SJCRH30 (cell line): ENCODE results near the gene MACROH2A1. TPM values are rescaled to one million over a fixed set of nuclear protein-coding genes. Genes with fewer than 3 reads are reported as not detected.

Experiments
- DNase-seq, 2 experiments: peaks; one replicate each; pipeline ENCODE4 v3.0.0-alpha.2; 2015 to 2020
- H3K27ac ChIP-seq: fragments of 250-450 bp; sonication (Bioruptor Pico); 2 replicates; pipeline ENCODE4 v1.5.1; 2020; ENCODE audit warnings: mild to moderate bottlenecking, moderate library complexity
- H3K27me3 ChIP-seq: fragments of 250-450 bp; sonication (Bioruptor Pico); 2 replicates; pipeline ENCODE4 v1.5.1; 2020; ENCODE audit warnings: mild to moderate bottlenecking, moderate library complexity
- H3K36me3 ChIP-seq: fragments of 250-450 bp; sonication (Bioruptor Pico); 2 replicates; pipeline ENCODE4 v1.5.1; 2020; ENCODE audit warnings: mild to moderate bottlenecking, moderate library complexity
- H3K4me1 ChIP-seq: fragments of 250-450 bp; sonication (Bioruptor Pico); 2 replicates; pipeline ENCODE4 v1.5.1; 2020; ENCODE audit warnings: mild to moderate bottlenecking, moderate library complexity
- H3K4me3 ChIP-seq: fragments of 250-450 bp; sonication (Bioruptor Pico); 2 replicates; pipeline ENCODE4 v1.5.1; 2020; ENCODE audit warnings: mild to moderate bottlenecking, moderate library complexity
- H3K9me3 ChIP-seq: fragments of 250-450 bp; sonication (Bioruptor Pico); replicated peaks from 2 replicates; pipeline ENCODE4 v1.5.1; 2020; ENCODE audit warnings: mild to moderate bottlenecking, moderate library complexity
- total RNA-seq: library from RNA; depleted of rRNA; stranded (reverse); fragments of >200 nt; shearing (Covaris generic); gene quantifications from 2 replicates; pipeline ENCODE4 v1.2.3, GENCODE V29; 2014

Gene MACROH2A1
- total RNA-seq, 1 experiment from 2014 or later: 248 TPM

DNA sequence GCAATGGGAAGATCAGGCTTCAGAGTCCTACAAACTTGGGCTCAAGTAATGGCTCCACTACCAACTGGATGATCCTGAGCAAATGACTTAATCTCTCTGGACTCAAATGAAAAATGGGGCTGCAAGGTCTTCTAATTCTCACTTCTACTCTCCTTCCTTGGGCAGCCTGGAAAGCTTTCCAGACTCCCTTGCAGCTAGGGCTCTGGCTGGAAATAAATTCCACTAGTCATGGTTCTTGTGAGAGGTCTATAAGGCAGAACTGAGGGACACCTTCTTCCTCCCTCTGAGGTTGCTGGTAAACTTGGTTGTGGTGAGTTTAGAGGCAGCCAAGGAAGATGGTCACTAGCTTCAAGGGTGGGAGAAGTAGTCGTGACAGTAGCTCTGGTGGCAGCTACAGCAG lies 29.6 kb upstream of the MACROH2A1 start:
- Histone ChIP-seq H3K4me1 (no peaks in the 10 kb centered on the region), H3K36me3 (no peaks in the 10 kb centered on the region), H3K9me3 (no peaks in the 10 kb centered on the region), H3K27me3 (no peaks in the 10 kb centered on the region), H3K27ac (no peak overlapping the region), H3K4me3 (no peak overlapping the region)
- DNase-seq: no peak

DNA sequence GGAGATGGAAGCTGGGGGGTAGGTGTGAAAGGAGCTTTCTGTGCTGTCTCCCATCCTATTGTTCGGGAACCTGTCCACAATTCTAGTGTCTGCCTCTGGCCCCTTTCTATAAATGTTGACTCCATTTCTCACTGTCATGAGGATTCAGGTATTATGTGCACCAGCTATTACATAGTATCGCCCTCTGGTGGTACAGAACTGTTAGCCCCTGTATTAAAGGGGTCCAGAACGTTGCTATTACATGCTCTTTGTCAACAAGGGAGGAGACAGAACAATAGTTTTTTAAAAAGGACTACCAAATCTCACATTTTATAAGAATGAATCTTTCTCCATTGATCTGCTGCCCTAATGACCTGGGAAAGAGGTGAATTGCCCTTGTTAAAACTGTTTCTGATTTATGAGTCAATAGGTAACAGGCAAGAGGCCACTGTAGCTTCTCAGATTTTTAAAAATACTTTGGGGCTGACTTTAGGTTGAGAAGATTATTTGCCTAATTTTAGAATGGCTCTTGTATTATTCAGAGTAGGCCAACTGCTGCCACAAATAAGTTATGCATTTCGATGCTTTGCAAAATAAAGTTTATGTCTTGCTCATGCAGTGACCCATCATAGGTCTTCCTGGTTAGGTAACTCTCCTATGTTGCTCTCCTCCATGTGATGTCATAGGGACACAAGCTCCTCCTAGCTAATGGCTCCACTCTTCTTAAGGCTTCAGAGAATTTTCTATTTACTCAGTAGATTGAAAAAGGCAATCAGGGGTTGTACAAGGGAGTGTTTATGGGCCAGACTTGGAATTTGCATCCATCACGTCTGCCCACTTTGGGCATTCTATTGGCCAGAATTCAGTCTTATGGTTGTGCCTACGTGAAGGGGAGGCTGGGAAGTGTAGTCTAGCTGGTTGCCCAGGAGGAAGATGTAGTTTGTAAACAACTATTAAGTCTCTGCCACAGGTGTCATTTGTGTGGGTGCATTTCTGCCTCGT lies 27.4 kb upstream of the MACROH2A1 start:
- no peaks in the 10 kb centered on the region for H3K9me3 ChIP-seq
- no peaks in the 10 kb centered on the region for H3K36me3 ChIP-seq
- H3K4me1 ChIP-seq: no peaks in the 10 kb centered on the region
- H3K27ac ChIP-seq: no peak overlapping the region
- peak; percentile 43 to 77 for DNase-seq
- H3K4me3 ChIP-seq: no peak overlapping the region
- H3K27me3 ChIP-seq: no peaks in the 10 kb centered on the region

DNA sequence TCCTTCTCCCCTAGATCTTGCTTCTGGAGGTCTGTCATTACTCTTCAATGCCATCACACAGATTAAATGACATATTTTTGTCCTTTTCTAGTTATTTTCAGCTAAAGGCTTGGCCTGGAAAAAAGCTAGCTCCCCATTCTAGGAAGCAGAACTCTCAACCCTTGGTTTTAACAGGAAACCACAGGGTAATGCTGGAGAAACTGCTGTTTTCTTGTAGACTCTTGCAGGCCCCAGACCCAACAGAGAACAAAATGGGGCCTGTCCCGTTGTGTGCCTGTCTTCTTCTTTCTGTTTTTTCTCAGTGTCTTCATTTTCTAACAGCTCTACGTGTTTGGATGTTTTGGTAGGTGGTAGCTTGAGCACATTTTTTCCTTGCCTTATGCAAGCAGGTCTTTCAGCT lies 26.6 kb upstream of the MACROH2A1 start:
- no peaks in the 10 kb centered on the region for H3K36me3 ChIP-seq
- H3K4me1 ChIP-seq: no peaks in the 10 kb centered on the region
- no peak overlapping the region for H3K27ac ChIP-seq
- H3K27me3 ChIP-seq: no peaks in the 10 kb centered on the region
- no peaks in the 10 kb centered on the region for H3K9me3 ChIP-seq
- no peak for DNase-seq
- H3K4me3 ChIP-seq: no peak overlapping the region

DNA sequence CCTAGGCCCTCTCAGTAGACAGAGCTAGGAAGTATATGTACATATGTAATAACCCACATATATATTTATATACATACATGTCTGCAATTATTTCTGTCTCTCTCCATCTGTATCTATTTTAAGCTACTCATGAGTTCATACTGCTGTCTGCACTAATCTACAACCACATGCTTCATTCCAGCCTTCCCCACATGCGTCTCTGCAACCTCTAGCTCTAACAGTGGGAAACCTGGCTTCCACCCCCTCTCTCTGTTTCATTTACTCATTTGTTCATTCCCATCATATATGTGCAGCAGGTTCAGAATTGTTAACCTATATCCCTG lies 24.8 kb upstream of the MACROH2A1 start:
- Histone ChIP-seq H3K27ac (no peak overlapping the region), H3K9me3 (no peaks in the 10 kb centered on the region), H3K4me1 (no peaks in the 10 kb centered on the region), H3K4me3 (no peak overlapping the region), H3K27me3 (no peaks in the 10 kb centered on the region), H3K36me3 (no peaks in the 10 kb centered on the region)
- no peak for DNase-seq

DNA sequence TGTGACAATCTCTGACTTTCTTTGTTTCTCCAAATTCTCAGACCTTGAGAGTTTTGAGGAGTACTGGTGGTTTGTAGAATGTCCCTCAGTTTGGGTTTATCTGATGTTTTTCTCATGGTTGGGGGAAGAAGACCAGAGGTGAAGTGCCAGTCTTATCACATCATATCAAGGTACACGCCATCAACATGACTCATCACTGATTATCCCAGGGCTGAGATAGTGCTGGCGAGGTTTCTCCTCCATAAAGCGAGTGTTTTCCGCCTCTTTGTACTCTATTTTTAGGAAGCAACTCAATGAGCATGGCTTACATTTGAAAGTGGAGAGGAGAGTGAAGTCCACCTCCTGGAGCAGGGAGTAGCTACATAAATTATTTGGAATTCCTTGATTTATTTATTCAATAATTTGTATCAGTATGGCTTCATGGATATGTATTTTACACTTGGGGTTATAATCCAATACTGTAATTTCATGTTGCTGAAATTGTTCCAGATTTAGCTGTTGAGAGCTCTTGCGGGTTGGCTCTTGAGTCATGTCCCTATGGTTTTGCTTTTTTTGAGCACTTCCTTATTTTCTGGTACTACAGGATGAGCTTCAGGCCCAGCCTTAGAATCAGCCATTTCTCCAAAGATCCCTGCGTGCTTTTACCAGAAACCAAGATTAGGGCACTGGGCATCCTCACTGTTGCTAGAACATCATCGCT lies 24.3 kb upstream of the MACROH2A1 start:
- H3K36me3 ChIP-seq: no peaks in the 10 kb centered on the region
- DNase-seq: no peak
- no peaks in the 10 kb centered on the region for H3K27me3 ChIP-seq
- no peak overlapping the region for H3K27ac ChIP-seq
- H3K9me3 ChIP-seq: no peaks in the 10 kb centered on the region
- H3K4me1 ChIP-seq: no peaks in the 10 kb centered on the region
- no peak overlapping the region for H3K4me3 ChIP-seq

DNA sequence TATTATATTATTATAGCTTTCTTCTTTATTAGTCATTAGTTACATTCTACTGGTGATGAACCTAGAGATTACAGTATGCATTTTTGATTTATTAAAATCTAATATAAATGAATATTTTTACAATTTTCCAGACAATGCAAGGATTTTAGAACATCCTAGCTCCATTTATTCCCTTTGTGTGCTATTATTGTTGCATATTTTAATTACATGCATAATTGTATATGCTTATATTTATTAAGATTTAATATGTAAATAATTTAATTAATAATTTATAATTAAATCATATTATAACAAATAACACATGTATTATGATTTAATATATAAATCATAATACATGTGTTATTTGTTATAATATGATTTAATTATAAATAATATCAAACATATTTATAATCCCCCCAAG lies 23.4 kb upstream of the MACROH2A1 start:
- H3K9me3 ChIP-seq: no peaks in the 10 kb centered on the region
- no peak for DNase-seq
- no peak overlapping the region for H3K27ac ChIP-seq
- no peaks in the 10 kb centered on the region for H3K4me1 ChIP-seq
- H3K36me3 ChIP-seq: no peaks in the 10 kb centered on the region
- H3K27me3 ChIP-seq: no peaks in the 10 kb centered on the region
- H3K4me3 ChIP-seq: no peak overlapping the region

DNA sequence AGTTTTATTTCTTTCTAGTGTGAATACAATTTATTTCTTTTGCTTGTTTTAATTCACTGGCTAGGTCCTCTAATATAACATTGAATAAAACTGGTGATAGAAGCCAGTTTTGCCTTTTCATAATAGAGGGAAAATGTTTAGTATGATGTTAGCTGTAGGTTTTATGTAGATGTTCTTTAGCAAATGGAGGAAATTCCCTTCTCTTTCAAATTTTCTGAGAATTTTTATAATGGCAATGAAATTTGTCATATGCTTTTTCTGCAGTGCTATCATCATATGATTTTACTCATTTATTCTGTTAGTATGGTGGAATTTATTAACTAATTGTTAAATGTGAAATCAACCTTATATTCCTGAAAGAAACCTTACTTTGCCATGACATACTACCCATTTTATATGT lies 18.1 kb upstream of the MACROH2A1 start:
- no peaks in the 10 kb centered on the region for H3K9me3 ChIP-seq
- DNase-seq: no peak
- H3K27me3 ChIP-seq: no peaks in the 10 kb centered on the region

DNA sequence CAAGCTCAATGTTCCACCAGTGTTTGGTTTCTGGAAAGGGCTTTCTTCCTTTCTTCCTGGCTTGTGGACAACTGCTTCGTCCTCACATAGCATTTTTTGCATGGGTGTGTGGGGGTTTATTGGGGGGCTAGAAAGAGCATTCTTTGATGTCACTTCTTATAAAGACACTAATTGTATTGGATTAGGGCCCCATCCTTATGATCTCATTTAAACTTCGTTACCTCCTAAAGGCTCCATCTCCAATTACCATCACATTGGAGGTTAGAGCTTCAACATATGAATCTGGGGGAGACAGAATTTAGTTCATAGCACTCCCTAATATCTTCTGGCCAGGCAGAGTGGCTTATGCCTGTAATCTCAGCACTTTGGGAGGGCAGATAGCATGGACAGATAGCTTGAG lies 6.1 kb upstream of the MACROH2A1 start:
- Histone ChIP-seq H3K4me1 (no peaks in the 10 kb centered on the region), H3K4me3 (no peak overlapping the region), H3K36me3 (no peaks in the 10 kb centered on the region), H3K27ac (no peak overlapping the region), H3K9me3 (peaks cover 4% of the 10 kb centered on the region; the same call in 1 of the 2 replicates), H3K27me3 (no peaks in the 10 kb centered on the region)
- no peak for DNase-seq

More for the DNA sequence above, 18.1 kb upstream of the MACROH2A1 start:
- H3K36me3 ChIP-seq: no peaks in the 10 kb centered on the region
- H3K27ac ChIP-seq: no peak overlapping the region
- no peak overlapping the region for H3K4me3 ChIP-seq
- no peaks in the 10 kb centered on the region for H3K4me1 ChIP-seq

DNA sequence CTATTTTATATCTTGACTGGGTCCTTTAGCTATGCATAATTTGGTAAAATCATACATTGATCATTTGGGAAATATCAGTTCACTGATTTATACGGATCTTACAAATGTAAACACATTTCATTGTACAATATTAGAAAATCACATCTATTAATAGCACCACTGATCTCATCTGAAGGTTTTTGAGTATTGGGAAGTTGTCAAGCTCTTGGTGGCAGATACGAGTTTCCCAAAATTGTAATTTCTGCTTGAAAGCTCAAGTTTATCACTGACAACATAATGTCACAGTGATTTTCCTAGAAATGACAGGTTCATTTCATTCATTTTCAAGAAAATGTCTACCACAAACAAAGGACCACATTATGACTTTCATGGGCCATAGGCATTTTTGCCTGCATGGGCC lies 3.0 kb upstream of the MACROH2A1 start:
- Histone ChIP-seq H3K4me1 (peaks cover 11% of the 10 kb centered on the region), H3K27me3 (no peaks in the 10 kb centered on the region), H3K27ac (no peak overlapping the region), H3K36me3 (no peaks in the 10 kb centered on the region), H3K9me3 (peaks cover 4% of the 10 kb centered on the region; the same call in 1 of the 2 replicates), H3K4me3 (no peak overlapping the region)
- no peak for DNase-seq

DNA sequence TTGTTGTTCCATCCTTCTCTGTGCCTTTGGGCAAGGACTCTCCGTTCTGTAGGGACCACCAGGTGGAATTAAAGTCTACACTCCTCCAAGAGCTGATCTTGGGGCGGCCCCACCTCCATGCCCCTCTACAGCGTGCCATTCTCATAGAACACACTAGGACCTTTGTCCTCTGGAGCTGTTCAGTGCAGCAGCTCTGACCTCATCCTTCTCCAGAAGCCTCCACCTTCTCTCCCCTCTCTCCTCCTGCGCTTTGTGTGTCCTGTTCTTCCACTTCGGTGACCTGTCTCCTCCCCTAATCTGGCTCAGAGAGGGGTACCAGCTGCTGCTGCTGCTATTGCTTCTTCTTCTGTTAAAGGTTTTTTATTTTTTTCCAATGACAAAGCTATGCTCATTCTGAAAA lies 1.8 kb upstream of the MACROH2A1 start:
- DNase-seq: peak in 1 of 2 experiments; percentile 29
- peaks cover 4% of the 10 kb centered on the region; the same call in 1 of the 2 replicates for H3K9me3 ChIP-seq
- H3K4me3 ChIP-seq: no peak overlapping the region
- H3K36me3 ChIP-seq: no peaks in the 10 kb centered on the region
- H3K4me1 ChIP-seq: peaks cover 11% of the 10 kb centered on the region
- no peaks in the 10 kb centered on the region for H3K27me3 ChIP-seq
- no peak overlapping the region for H3K27ac ChIP-seq

DNA sequence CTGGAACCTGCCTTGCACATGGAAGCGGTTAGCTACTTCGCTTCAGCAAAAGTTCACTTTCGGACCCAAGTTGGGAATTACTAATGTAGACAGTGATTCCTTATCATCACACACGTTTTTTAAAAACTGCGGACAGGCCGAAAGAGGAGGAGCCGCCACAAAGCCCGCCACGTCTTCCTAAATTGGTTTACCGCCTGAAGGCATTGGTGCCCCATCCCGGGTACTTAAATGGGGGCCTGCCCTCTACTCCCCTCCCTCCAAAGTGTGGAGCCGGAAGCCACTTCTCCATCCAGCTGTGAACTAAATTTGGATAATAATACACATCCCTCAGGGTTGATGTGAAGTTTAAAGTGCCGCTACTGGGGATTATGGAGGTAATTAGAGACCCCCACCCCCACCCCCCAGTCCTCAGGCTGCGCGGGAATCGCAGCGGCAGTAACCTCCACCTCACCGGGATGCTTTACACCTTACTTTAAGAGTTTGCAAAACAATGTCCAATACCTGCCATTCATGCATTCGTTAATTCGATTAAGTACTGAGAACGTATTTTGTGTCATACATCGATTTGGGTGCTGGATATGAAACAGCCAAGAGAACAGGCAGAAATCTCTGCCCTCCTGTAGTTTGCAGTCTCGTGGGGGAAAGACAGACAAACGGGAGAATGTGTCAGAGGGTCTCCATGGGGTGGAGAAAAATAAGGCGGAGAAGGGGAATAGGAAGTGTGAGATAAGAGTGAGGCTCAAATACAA lies 937 bp upstream of the MACROH2A1 start:
- Histone ChIP-seq H3K27me3 (no peaks in the 10 kb centered on the region), H3K4me3 (peak overlapping the region; percentile 97), H3K27ac (peak overlapping the region; percentile 87), H3K36me3 (0 out of 2 replicates have a peak, but pooled peaks cover 2% of the 10 kb centered on the region), H3K4me1 (peaks cover 11% of the 10 kb centered on the region), H3K9me3 (peaks cover 4% of the 10 kb centered on the region; the same call in 1 of the 2 replicates)
- DNase-seq: no peak

DNA sequence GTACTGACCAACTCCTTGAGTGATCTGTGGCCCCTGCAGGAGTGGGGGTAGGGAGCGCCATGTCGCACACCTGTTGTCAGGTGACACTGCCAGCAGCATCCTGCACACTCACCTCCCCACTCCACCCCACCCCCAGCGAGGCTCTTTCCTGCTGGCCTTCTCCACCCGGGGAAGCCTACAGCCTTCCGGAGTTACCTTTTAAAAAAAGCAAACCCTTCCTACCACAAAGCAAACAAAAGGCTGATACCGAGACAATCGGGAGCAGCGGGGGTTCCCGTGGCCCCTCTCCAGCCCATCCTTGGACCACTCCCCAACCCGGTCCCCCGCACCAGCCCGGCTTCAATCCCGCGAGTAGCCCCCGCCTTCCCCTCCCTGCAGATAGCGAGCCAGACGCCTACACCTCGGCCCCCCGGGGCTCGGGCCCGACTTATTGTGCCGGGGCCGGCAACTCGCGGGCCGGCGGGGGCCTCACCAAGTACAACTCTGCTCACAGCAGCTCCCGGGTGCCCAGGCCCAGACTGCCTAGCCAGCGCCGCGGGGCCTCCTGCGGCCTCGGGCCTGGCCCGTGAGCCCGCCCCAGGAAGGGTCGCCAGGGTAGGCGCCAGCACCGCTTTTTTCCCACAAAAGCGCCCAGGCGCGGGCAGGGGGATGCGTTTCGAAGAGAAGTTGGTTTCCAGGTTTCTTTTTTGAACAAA lies 724 bp downstream of the MACROH2A1 start:
- Histone ChIP-seq H3K4me3 (peak overlapping the region; percentile 97), H3K4me1 (peaks cover 11% of the 10 kb centered on the region), H3K27me3 (no peaks in the 10 kb centered on the region), H3K9me3 (no peaks in the 10 kb centered on the region), H3K27ac (peak overlapping the region; percentile 87), H3K36me3 (peaks cover 6% of the 10 kb centered on the region; the same call in 1 of the 2 replicates)
- peak; percentile 50 to 58 for DNase-seq

DNA sequence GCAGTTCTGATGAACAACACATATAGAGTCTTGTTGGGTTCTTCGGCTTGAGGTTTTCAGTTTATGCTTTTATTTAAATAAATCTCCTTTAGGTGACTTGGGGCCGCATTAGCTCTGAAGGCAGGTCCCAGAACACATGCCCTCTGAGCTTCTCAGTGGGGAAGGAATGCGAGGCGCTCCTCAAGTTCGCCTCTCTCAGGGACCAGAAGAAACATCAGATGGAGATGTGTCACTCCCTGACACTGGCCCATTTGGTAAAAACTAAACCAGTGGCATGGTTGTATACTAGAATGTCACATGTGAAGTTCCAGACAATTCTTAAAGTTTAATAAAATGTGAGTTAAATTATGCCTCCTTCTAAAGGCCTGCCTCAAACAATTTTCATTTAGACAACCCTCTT lies 1.9 kb downstream of the MACROH2A1 start:
- no peaks in the 10 kb centered on the region for H3K27me3 ChIP-seq
- H3K4me3 ChIP-seq: no peak overlapping the region; the same call in 1 of the 2 replicates
- no peak for DNase-seq
- H3K4me1 ChIP-seq: peaks cover 11% of the 10 kb centered on the region
- no peaks in the 10 kb centered on the region for H3K9me3 ChIP-seq
- no peak overlapping the region for H3K27ac ChIP-seq
- H3K36me3 ChIP-seq: peaks cover 18% of the 10 kb centered on the region

DNA sequence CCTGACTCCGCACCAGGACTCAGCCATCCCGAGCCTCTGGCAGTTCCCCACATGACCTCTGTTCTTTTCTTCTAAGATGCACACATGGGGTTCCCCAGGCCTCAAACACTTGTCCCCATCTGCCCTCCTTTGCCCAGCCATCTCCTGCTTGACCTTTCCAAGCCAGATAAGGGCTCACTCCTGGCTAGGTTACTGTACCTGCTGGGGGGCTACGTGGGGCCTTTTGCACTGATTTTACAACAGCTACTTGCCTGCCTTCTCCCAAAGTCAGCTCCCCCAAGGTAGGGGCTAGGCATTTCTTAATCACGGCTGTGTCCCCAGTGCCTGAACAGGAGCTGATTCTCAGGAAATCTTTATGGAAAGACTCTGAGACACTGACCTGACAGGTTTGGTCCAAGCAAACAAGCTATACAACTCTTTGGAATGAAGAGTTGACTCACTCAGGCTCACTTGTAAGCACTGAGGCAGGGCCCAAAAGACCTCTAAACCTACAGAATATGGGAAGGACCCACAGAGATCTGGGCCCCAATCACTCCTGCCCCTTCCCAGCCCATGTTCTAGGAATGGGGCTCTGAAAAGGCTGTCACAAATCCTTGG lies 2.5 kb downstream of the MACROH2A1 start:
- H3K27ac ChIP-seq: no peak overlapping the region
- no peak for DNase-seq
- H3K27me3 ChIP-seq: no peaks in the 10 kb centered on the region
- peaks cover 21% of the 10 kb centered on the region for H3K36me3 ChIP-seq
- no peak overlapping the region for H3K4me3 ChIP-seq
- peaks cover 11% of the 10 kb centered on the region for H3K4me1 ChIP-seq
- no peaks in the 10 kb centered on the region for H3K9me3 ChIP-seq
